Activated CD4-positive, alpha-beta memory T cell treated with anti-CD3 and anti-CD28 coated beads for 36 hours (primary cell): ENCODE measurements around the gene IFRD2. TPM values are rescaled to one million over a fixed set of nuclear protein-coding genes. Genes with fewer than 3 reads are reported as not detected.
"Not testable (repeated sequence)": the region's sequence is repeated elsewhere in the genome, so short reads cannot be mapped to it uniquely, and the experiment has no call there.

ENCODE experiments used
- CTCF ChIA-PET: fragments of 350-600 bp; sonication (Branson Sonifier 250); formaldehyde crosslinking; loops from one replicate; lab custom pipeline; 2021; ENCODE audit warnings: antibody characterized with exemption, inconsistent platforms; lab: Charles Lee
- POLR2A ChIA-PET: fragments of 350-600 bp; sonication (Branson Sonifier 250); formaldehyde crosslinking; loops from one replicate; lab custom pipeline; 2021; ENCODE audit warnings: antibody characterized with exemption; lab: Charles Lee
- DNase-seq: peaks from one replicate; pipeline ENCODE4 v3.0.0-alpha.2; 2020
- H3K27ac Mint-ChIP-seq: one replicate; pipeline ENCODE4 v1.8.0; 2021; ENCODE audit warnings: mixed read lengths
- H3K27me3 Mint-ChIP-seq: one replicate; pipeline ENCODE4 v1.8.0; 2021; ENCODE audit warnings: mixed read lengths
- H3K36me3 Mint-ChIP-seq: one replicate; pipeline ENCODE4 v1.8.0; 2021; ENCODE audit warnings: mixed read lengths
- H3K4me1 Mint-ChIP-seq: one replicate; pipeline ENCODE4 v1.8.0; 2021; ENCODE audit warnings: low read depth, mixed read lengths
- H3K4me3 Mint-ChIP-seq: one replicate; pipeline ENCODE4 v1.8.0; 2021; ENCODE audit warnings: mild to moderate bottlenecking, mixed read lengths
- H3K9me3 Mint-ChIP-seq: one replicate; pipeline ENCODE4 v1.8.0; 2021; ENCODE audit warnings: mixed read lengths
- intact Hi-C: fragments of 100-400 bp; cut with micrococcal nuclease; formaldehyde crosslinking; loops from one replicate; pipeline ENCODE4 v1.15.1; 2023
- total RNA-seq, 2 experiments: library from RNA; stranded (reverse); gene quantifications; one replicate each; pipeline ENCODE4 v1.2.3, GENCODE V29; 2021

Gene IFRD2
- total RNA-seq, 2 experiments from 2014 or later, result 111 to 112 TPM

- Mint-ChIP-seq H3K36me3 (no peaks in the 10 kb centered on the region), H3K27ac (no peak overlapping the region), H3K27me3 (no peaks in the 10 kb centered on the region), H3K9me3 (no peaks in the 10 kb centered on the region), H3K4me3 (no peak overlapping the region), H3K4me1 (peaks cover 4% of the 10 kb centered on the region)
- ChIA-PET POLR2A (interaction anchor here (0.9 to 1.1 kb wide), 3 partner anchors 9 to 65 kb away, joined by 3 to 4 read pairs (median 3); no protein-coding TSS in a partner anchor), CTCF (interaction anchor here (0.6 to 2.3 kb wide), 8 partner anchors 11 to 143 kb away, joined by 3 to 14 read pairs (median 4); no protein-coding TSS in a partner anchor)
- no peak for DNase-seq
- intact Hi-C loops, result no loop called here
These were observed 28.5 kb downstream of the IFRD2 start for GRCh38 chr3:50263478-50264382.

GRCh38 chr3:50262778-50263177, 29.5 kb downstream of the IFRD2 start:
- peaks cover 4% of the 10 kb centered on the region for H3K4me1 Mint-ChIP-seq
- H3K4me3 Mint-ChIP-seq, result no peak overlapping the region
- CTCF ChIA-PET, result interaction anchor here (1.1 to 2.3 kb wide), 4 partner anchors 11 to 37 kb away, joined by 3 to 14 read pairs (median 4); no protein-coding TSS in a partner anchor
- intact Hi-C loops, result no loop called here
- no peak for DNase-seq
- POLR2A ChIA-PET, result interaction anchor here (0.9 to 1.1 kb wide), 2 partner anchors 9 to 64 kb away, joined by 3 to 4 read pairs; no protein-coding TSS in a partner anchor
- peaks cover 8% of the 10 kb centered on the region for H3K36me3 Mint-ChIP-seq
- H3K9me3 Mint-ChIP-seq, result no peaks in the 10 kb centered on the region
- H3K27me3 Mint-ChIP-seq, result no peaks in the 10 kb centered on the region
- H3K27ac Mint-ChIP-seq, result no peak overlapping the region

GRCh38 chr3:50262200-50262599, 30.0 kb downstream of the IFRD2 start:
- CTCF ChIA-PET, result interaction anchor here (1.6 to 8.0 kb wide), 3 partner anchors 13 to 34 kb away, joined by 4 to 102 read pairs (median 14); no protein-coding TSS in a partner anchor
- H3K9me3 Mint-ChIP-seq, H3K4me3 Mint-ChIP-seq, DNase-seq, intact Hi-C loops, H3K27me3 Mint-ChIP-seq, H3K4me1 Mint-ChIP-seq, H3K27ac Mint-ChIP-seq: not testable (repeated sequence)
- peaks cover 13% of the 10 kb centered on the region for H3K36me3 Mint-ChIP-seq
- POLR2A ChIA-PET, result interaction anchor here (0.9 kb wide), 1 partner anchor 27 kb away, joined by 4 read pairs; the partner anchor contains the start of gene GNAI2

- no peak overlapping the region for H3K27ac Mint-ChIP-seq
- peaks cover 20% of the 10 kb centered on the region for H3K36me3 Mint-ChIP-seq
- no peaks in the 10 kb centered on the region for H3K9me3 Mint-ChIP-seq
- H3K4me3 Mint-ChIP-seq, result no peak overlapping the region
- H3K4me1 Mint-ChIP-seq, result peaks cover 6% of the 10 kb centered on the region
- ChIA-PET POLR2A (interaction anchor here (0.9 kb wide), 1 partner anchor 26 kb away, joined by 4 read pairs; the partner anchor contains the start of gene GNAI2), CTCF (interaction anchor here (8.0 to 8.2 kb wide), 2 partner anchors 13 to 32 kb away, joined by 96 to 102 read pairs; no protein-coding TSS in a partner anchor)
- intact Hi-C loops, result no loop called here
- no peaks in the 10 kb centered on the region for H3K27me3 Mint-ChIP-seq
- DNase-seq, result no peak
These were observed 30.7 kb downstream of the IFRD2 start for GRCh38 chr3:50261505-50261904.

- ChIA-PET CTCF (interaction anchor here (1.0 to 8.2 kb wide), 4 partner anchors 12 to 141 kb away, joined by 3 to 102 read pairs (median 50); partner anchors contain the start of genes HYAL3 and NAA80), POLR2A (interaction anchor here (0.9 kb wide), 1 partner anchor 25 kb away, joined by 4 read pairs; the partner anchor contains the start of gene GNAI2)
- peaks cover 6% of the 10 kb centered on the region for H3K4me1 Mint-ChIP-seq
- H3K36me3 Mint-ChIP-seq, result peaks cover 25% of the 10 kb centered on the region
- peak overlapping the region; percentile 59 for H3K4me3 Mint-ChIP-seq
- no peaks in the 10 kb centered on the region for H3K9me3 Mint-ChIP-seq
- intact Hi-C loops, result loop anchor here (1.0 kb wide), 3 partner anchors 13 to 34 kb away; no protein-coding TSS in a partner anchor
- H3K27ac Mint-ChIP-seq, result no peak overlapping the region
- DNase-seq, result no peak
- no peaks in the 10 kb centered on the region for H3K27me3 Mint-ChIP-seq
These were observed 31.2 kb downstream of the IFRD2 start for GRCh38 chr3:50260942-50261441.

- Mint-ChIP-seq H3K27me3 (no peaks in the 10 kb centered on the region), H3K27ac (peak overlapping the region; percentile 69), H3K9me3 (no peaks in the 10 kb centered on the region), H3K4me1 (peaks cover 6% of the 10 kb centered on the region), H3K36me3 (peaks cover 25% of the 10 kb centered on the region), H3K4me3 (peak overlapping the region; percentile 59)
- POLR2A ChIA-PET, result interaction anchor here (0.6 to 1.8 kb wide), 4 partner anchors 14 to 72 kb away, joined by 3 to 6 read pairs (median 4); partner anchors contain the start of gene GNAI2
- intact Hi-C loops, result loop anchor here (1.0 kb wide), 3 partner anchors 14 to 33 kb away; no protein-coding TSS in a partner anchor
- peak; percentile 92 for DNase-seq
- CTCF ChIA-PET, result interaction anchor here (0.6 to 8.2 kb wide), 18 partner anchors 11 to 329 kb away, joined by 3 to 102 read pairs (median 4); partner anchors contain the start of genes GNAI2, HYAL3 and NAA80
These were observed 31.9 kb downstream of the IFRD2 start for GRCh38 chr3:50260027-50260941.

- H3K27me3 Mint-ChIP-seq, result no peaks in the 10 kb centered on the region
- H3K9me3 Mint-ChIP-seq, result no peaks in the 10 kb centered on the region
- peaks cover 6% of the 10 kb centered on the region for H3K4me1 Mint-ChIP-seq
- no peak for DNase-seq
- H3K27ac Mint-ChIP-seq, result peak overlapping the region; percentile 69
- intact Hi-C loops, result loop anchor here (1.0 kb wide), 3 partner anchors 13 to 32 kb away; no protein-coding TSS in a partner anchor
- peaks cover 26% of the 10 kb centered on the region for H3K36me3 Mint-ChIP-seq
- POLR2A ChIA-PET, result interaction anchor here (1.0 to 1.8 kb wide), 4 partner anchors 13 to 32 kb away, joined by 3 to 6 read pairs (median 4); partner anchors contain the start of gene GNAI2
- CTCF ChIA-PET, result interaction anchor here (0.7 to 8.2 kb wide), 11 partner anchors 11 to 328 kb away, joined by 3 to 102 read pairs (median 5); partner anchors contain the start of gene GNAI2
- peak overlapping the region; percentile 57 for H3K4me3 Mint-ChIP-seq
These were observed 32.7 kb downstream of the IFRD2 start for GRCh38 chr3:50259432-50260026.

- Mint-ChIP-seq H3K27ac (no peak overlapping the region), H3K4me1 (peaks cover 6% of the 10 kb centered on the region), H3K9me3 (no peaks in the 10 kb centered on the region), H3K27me3 (no peaks in the 10 kb centered on the region), H3K36me3 (peaks cover 28% of the 10 kb centered on the region), H3K4me3 (no peak overlapping the region)
- POLR2A ChIA-PET, result interaction anchor here (1.2 to 1.8 kb wide), 2 partner anchors 12 to 16 kb away, joined by 4 to 6 read pairs; no protein-coding TSS in a partner anchor
- CTCF ChIA-PET, result interaction anchor here (0.7 to 8.2 kb wide), 8 partner anchors 10 to 328 kb away, joined by 3 to 102 read pairs (median 4); no protein-coding TSS in a partner anchor
- no peak for DNase-seq
- intact Hi-C loops, result no loop called here
These were observed 33.2 kb downstream of the IFRD2 start for GRCh38 chr3:50258979-50259378.

GRCh38 chr3:50258029-50258680, 34.1 kb downstream of the IFRD2 start:
- no peaks in the 10 kb centered on the region for H3K27me3 Mint-ChIP-seq
- intact Hi-C loops, result no loop called here
- POLR2A ChIA-PET, result interaction anchor here (1.8 kb wide), 1 partner anchor 12 kb away, joined by 6 read pairs; no protein-coding TSS in a partner anchor
- no peak overlapping the region for H3K27ac Mint-ChIP-seq
- CTCF ChIA-PET, result interaction anchor here (0.9 to 8.2 kb wide), 6 partner anchors 9 to 66 kb away, joined by 3 to 102 read pairs (median 5); partner anchors contain the start of gene GNAI2
- no peaks in the 10 kb centered on the region for H3K9me3 Mint-ChIP-seq
- peaks cover 35% of the 10 kb centered on the region for H3K36me3 Mint-ChIP-seq
- no peak overlapping the region for H3K4me3 Mint-ChIP-seq
- no peak for DNase-seq
- H3K4me1 Mint-ChIP-seq, result peaks cover 8% of the 10 kb centered on the region
